Breast epithelium (tissue), 3 donors: Measurements from ENCODE around the gene RBP3.

ENCODE experiments used
- CTCF ChIP-seq, 3 donors: fragments of 450-650 bp; IDR thresholded peaks; one replicate each; pipeline ENCODE4 v1.5.1; 2016 to 2017; ENCODE audit warnings: antibody characterized with exemption in 3 of 3, mild to moderate bottlenecking in 3 of 3, moderate library complexity in 3 of 3
- POLR2A ChIP-seq: fragments of 450-650 bp; IDR thresholded peaks from one replicate; pipeline ENCODE4 v1.6.1; 2016; ENCODE audit warnings: antibody characterized with exemption, mild to moderate bottlenecking, moderate library complexity
- POLR2AphosphoS5 ChIP-seq, 3 donors: sonication (generic); formaldehyde crosslinking; IDR thresholded peaks; one replicate each; pipeline ENCODE4 v1.6.1; 2017; ENCODE audit warnings: antibody characterized with exemption in 3 of 3

- TF ChIP-seq POLR2AphosphoS5 (IDR thresholded peaks at IDR 0.05) (no peak), CTCF (IDR thresholded peaks at IDR 0.05) (no peak), POLR2A (no peak)
Measured at GRCh38 chr10:47368431-47369180, 20.4 kb downstream of the RBP3 start.
